ENCODE data around the gene TSPAN15.
A peak's percentile ranks its signal among the peaks of the same experiment; 100 is the strongest.

TSPAN15 gene

DNA sequence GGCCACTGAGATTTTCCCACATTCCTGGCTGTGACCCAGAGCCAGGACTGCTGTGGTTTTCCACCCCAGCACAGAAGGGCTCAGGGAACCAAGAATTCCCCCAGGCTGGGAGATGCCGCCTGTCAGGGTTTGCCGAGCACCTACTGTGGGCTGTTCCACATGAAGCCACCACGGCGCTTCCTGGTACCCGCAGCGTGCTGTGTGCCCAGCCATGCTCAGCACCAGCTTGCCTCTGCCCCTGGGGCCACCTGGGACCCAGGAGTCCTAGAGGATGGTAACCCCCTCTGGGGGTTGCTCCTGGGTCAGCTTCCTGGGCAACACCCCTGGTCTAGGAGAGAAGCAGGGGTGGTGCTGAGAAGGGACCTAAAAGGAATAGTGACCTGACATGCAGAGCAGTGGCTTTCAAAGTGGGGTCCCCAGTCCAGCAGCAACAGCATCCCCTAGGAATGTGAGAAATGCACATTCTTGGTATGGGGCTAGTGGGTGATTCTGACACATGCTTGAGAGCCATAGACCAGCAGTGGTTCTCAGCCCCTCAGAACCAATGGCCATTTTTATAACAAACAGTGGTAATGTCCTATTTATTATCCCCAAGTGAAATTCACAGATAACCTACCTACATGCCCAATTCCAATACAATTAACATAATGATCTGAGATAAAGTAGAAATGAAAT is 53.4 kb downstream of the TSPAN15 start:
- H3K27me3 ChIP-seq (ENCODE audit: control insufficient read depth, insufficient read depth, low read length): no peaks in the 10 kb centered on the region
- peaks cover 5% of the 10 kb centered on the region for H3K4me1 ChIP-seq (ENCODE audit: control insufficient read depth, insufficient read depth, low read length)
- no peaks in the 10 kb centered on the region for H3K36me3 ChIP-seq (ENCODE audit: control insufficient read depth, insufficient read depth, low read length)
- no peaks in the 10 kb centered on the region for H3K9me3 ChIP-seq (ENCODE audit: control insufficient read depth, insufficient read depth, low read length)
- H3K4me3 ChIP-seq (ENCODE audit: low read depth, low read length): no peak overlapping the region
- no peak overlapping the region for H3K9ac ChIP-seq (ENCODE audit: low read depth, low read length)

DNA sequence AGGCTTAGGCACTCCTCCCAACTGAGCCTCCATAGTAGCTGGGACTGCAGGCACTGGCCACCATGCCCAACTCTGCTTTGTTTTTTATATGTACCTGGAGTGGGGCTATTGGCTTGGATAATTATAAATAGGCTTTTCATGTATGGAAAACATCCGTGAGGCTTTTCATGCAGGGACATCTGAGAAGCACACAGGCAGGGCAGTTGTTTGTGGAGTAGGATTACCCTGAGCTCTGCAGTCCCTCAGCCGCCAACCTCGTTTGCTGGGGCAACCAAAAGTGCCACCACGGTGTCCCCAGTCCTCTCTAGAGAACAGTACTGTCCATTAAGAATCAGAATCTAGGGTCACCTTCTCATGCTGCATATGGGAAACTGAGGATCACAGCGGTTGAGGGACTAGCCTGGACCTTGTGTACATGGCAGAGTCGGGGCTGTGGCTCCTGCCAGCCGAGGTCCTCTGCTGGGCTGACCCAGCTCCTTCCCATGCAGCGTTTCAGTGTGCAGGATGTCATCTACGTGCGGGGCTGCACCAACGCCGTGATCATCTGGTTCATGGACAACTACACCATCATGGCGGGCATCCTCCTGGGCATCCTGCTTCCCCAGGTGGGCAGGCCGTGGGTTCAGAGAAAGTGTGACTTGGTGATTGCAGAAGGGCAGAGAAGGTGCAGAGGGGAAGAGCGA is 54.5 kb downstream of the TSPAN15 start:
- Histone ChIP-seq H3K9ac (ENCODE audit: low read depth, low read length) (no peak overlapping the region), H3K4me3 (ENCODE audit: low read depth, low read length) (no peak overlapping the region), H3K27me3 (ENCODE audit: control insufficient read depth, insufficient read depth, low read length) (no peaks in the 10 kb centered on the region), H3K36me3 (ENCODE audit: control insufficient read depth, insufficient read depth, low read length) (no peaks in the 10 kb centered on the region), H3K9me3 (ENCODE audit: control insufficient read depth, insufficient read depth, low read length) (no peaks in the 10 kb centered on the region), H3K4me1 (ENCODE audit: control insufficient read depth, insufficient read depth, low read length) (peaks cover 5% of the 10 kb centered on the region)

DNA sequence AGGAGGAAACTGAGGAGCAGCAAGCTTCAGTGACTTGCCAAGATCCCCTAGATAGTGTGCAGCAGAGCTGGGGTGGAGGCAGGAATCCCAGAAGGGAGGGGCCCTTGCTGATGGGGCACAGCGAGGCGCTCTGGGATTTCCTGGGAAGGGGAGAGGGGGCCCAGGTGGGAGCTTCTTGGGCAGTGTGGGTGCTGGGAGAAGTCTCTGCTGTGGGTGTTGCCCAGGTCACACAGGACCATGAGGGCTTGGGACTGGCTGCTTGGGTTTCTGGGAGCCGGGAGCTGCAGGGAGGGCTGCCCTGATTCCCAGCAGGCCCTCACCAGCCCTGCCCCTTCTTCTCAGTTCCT is 55.2 kb downstream of the TSPAN15 start:
- Histone ChIP-seq H3K9me3 (ENCODE audit: control insufficient read depth, insufficient read depth, low read length) (no peaks in the 10 kb centered on the region), H3K4me3 (ENCODE audit: low read depth, low read length) (no peak overlapping the region), H3K9ac (ENCODE audit: low read depth, low read length) (no peak overlapping the region), H3K27me3 (ENCODE audit: control insufficient read depth, insufficient read depth, low read length) (no peaks in the 10 kb centered on the region), H3K4me1 (ENCODE audit: control insufficient read depth, insufficient read depth, low read length) (peaks cover 5% of the 10 kb centered on the region), H3K36me3 (ENCODE audit: control insufficient read depth, insufficient read depth, low read length) (no peaks in the 10 kb centered on the region)

DNA sequence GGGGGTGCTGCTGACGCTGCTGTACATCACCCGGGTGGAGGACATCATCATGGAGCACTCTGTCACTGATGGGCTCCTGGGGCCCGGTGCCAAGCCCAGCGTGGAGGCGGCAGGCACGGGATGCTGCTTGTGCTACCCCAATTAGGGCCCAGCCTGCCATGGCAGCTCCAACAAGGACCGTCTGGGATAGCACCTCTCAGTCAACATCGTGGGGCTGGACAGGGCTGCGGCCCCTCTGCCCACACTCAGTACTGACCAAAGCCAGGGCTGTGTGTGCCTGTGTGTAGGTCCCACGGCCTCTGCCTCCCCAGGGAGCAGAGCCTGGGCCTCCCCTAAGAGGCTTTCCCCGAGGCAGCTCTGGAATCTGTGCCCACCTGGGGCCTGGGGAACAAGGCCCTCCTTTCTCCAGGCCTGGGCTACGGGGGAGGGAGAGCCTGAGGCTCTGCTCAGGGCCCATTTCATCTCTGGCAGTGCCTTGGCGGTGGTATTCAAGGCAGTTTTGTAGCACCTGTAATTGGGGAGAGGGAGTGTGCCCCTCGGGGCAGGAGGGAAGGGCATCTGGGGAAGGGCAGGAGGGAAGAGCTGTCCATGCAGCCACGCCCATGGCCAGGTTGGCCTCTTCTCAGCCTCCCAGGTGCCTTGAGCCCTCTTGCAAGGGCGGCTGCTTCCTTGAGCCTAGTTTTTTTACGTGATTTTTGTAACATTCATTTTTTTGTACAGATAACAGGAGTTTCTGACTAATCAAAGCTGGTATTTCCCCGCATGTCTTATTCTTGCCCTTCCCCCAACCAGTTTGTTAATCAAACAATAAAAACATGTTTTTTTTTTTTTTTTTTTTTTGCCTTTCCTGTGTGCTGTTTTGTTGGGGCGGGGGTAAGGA is 55.8 kb downstream of the TSPAN15 start:
- Histone ChIP-seq H3K4me1 (ENCODE audit: control insufficient read depth, insufficient read depth, low read length) (peaks cover 5% of the 10 kb centered on the region), H3K9ac (ENCODE audit: low read depth, low read length) (no peak overlapping the region), H3K4me3 (ENCODE audit: low read depth, low read length) (peak overlapping the region; percentile 18)

DNA sequence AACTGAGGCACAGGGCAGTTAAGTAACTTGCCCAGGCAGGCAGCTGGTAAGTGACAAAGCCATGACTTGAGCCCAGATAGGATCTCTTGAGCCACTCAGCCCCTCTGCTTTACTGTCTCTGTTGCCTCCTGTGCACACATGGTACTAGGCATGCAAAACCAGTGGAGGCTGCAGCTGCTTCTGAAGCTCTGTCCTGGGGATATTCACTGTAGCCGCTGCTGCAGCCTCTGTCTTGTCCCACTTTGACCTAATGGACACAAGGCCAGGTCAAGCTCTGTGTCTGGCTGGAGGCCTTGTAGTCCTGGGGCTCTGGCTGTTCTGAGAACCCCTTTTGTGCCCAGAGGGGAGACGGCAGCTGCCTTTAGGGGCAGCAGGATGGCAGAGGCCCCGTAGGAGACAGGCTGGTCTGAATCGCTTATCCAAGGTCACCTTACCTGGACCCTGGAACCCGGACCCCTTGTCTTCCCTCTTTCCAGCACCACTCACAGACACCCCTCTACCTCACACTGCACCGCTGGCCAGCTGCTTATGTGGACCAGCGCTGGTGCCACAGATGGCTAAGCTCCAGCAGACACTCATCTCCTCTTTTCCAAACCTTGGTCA is 57.6 kb downstream of the TSPAN15 start:
- no peaks in the 10 kb centered on the region for H3K9me3 ChIP-seq (ENCODE audit: control insufficient read depth, insufficient read depth, low read length)
- H3K4me1 ChIP-seq (ENCODE audit: control insufficient read depth, insufficient read depth, low read length): peaks cover 5% of the 10 kb centered on the region
- H3K4me3 ChIP-seq (ENCODE audit: low read depth, low read length): no peak overlapping the region
- no peaks in the 10 kb centered on the region for H3K27me3 ChIP-seq (ENCODE audit: control insufficient read depth, insufficient read depth, low read length)
- no peak overlapping the region for H3K9ac ChIP-seq (ENCODE audit: low read depth, low read length)
- no peaks in the 10 kb centered on the region for H3K36me3 ChIP-seq (ENCODE audit: control insufficient read depth, insufficient read depth, low read length)

More for the DNA sequence above, 55.8 kb downstream of the TSPAN15 start:
- no peaks in the 10 kb centered on the region for H3K36me3 ChIP-seq (ENCODE audit: control insufficient read depth, insufficient read depth, low read length)
- no peaks in the 10 kb centered on the region for H3K9me3 ChIP-seq (ENCODE audit: control insufficient read depth, insufficient read depth, low read length)
- no peaks in the 10 kb centered on the region for H3K27me3 ChIP-seq (ENCODE audit: control insufficient read depth, insufficient read depth, low read length)

DNA sequence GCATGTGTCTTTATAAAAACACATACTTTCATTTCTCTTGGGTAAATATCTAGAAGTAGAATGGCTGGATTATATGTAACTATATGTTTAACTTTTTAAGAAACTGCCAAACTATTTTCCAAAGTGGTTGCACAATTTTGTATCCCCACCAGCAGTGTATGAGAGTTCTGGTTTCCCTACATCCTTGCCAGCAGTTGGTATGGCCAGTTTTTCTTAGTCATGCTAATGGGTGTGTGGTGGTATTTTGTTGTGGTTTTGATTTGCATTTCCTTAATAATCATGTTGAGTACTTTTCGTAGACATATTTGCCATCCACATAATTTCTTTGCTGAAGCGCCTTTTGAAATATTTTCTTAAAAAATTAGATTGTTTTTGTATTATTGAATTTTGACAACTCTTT is 61.6 kb downstream of the TSPAN15 start:
- Histone ChIP-seq H3K9me3 (ENCODE audit: control insufficient read depth, insufficient read depth, low read length) (no peaks in the 10 kb centered on the region), H3K4me1 (ENCODE audit: control insufficient read depth, insufficient read depth, low read length) (peaks cover 2% of the 10 kb centered on the region), H3K9ac (ENCODE audit: low read depth, low read length) (no peak overlapping the region), H3K4me3 (ENCODE audit: low read depth, low read length) (no peak overlapping the region), H3K27me3 (ENCODE audit: control insufficient read depth, insufficient read depth, low read length) (peaks cover 4% of the 10 kb centered on the region), H3K36me3 (ENCODE audit: control insufficient read depth, insufficient read depth, low read length) (no peaks in the 10 kb centered on the region)

DNA sequence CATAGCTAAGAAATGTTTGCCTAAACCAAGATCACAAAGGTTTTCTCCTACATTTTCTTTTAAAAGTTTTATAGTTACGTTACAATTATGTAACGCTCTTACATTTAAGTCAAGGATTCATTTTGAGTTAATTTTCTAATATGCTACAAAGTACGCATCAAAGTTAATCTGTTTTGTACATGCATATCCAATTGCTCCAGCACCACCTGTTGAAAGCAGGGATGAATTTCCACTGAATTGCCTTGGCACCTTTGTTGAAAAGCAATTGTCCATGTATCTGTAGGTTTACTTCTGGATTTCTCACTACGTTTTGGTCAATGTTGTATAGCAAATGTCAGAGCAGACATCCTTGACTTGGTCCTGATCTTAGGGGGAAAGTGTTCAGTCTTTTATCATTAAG is 62.4 kb downstream of the TSPAN15 start:
- Histone ChIP-seq H3K36me3 (ENCODE audit: control insufficient read depth, insufficient read depth, low read length) (no peaks in the 10 kb centered on the region), H3K27me3 (ENCODE audit: control insufficient read depth, insufficient read depth, low read length) (peaks cover 4% of the 10 kb centered on the region), H3K9me3 (ENCODE audit: control insufficient read depth, insufficient read depth, low read length) (no peaks in the 10 kb centered on the region)

DNA sequence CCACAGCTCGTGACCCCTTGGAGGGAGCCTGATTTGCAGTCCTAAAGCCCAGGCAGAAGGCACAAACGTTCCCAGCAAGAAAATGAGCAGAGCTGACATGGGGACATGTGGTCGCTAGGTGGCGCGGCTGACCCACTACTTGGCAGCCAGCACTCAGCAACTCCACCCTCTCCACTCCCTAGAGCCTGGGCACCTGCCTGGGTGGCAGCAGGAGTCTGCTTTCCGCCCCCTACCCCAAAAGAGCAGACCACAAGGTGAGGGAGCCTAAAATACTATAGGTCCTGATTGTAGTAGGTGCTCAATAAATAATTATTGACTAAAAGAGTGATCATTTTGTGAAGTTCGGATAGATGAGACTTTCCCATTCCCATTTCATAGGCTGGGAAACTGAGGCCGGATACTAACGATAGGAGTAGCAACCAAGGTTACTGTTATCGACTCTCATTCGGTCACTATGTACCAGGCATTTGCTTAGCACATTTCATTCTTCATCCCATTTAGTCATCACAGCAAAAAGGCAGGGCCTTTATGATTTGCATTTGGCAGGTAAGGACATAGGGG is 64.5 kb downstream of the TSPAN15 start:
- Histone ChIP-seq H3K9ac (ENCODE audit: low read depth, low read length) (no peak overlapping the region), H3K9me3 (ENCODE audit: control insufficient read depth, insufficient read depth, low read length) (no peaks in the 10 kb centered on the region), H3K36me3 (ENCODE audit: control insufficient read depth, insufficient read depth, low read length) (no peaks in the 10 kb centered on the region), H3K27me3 (ENCODE audit: control insufficient read depth, insufficient read depth, low read length) (peaks cover 4% of the 10 kb centered on the region), H3K4me1 (ENCODE audit: control insufficient read depth, insufficient read depth, low read length) (peaks cover 2% of the 10 kb centered on the region), H3K4me3 (ENCODE audit: low read depth, low read length) (no peak overlapping the region)

More for the DNA sequence above, 62.4 kb downstream of the TSPAN15 start:
- Histone ChIP-seq H3K9ac (ENCODE audit: low read depth, low read length) (no peak overlapping the region), H3K4me3 (ENCODE audit: low read depth, low read length) (no peak overlapping the region), H3K4me1 (ENCODE audit: control insufficient read depth, insufficient read depth, low read length) (peaks cover 2% of the 10 kb centered on the region)

DNA sequence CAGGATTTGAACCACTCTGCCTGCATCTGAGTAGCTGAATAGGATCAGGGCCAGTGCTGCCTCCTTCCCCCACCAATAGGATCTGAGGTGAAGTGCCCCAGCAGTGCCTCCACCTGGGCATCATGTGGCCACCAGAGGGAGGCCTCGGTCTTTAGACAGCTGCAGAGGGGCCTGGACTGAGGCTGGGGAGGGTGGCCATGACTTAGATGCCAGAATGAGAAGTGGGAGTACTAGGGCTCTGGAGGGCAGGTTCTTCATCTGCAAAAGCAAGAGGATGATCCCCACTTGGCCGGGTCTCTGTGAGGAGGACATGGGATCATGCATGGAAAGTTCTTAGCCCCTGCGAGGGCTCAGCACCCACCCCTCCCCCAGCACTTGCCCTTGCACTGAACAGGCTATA is 65.1 kb downstream of the TSPAN15 start:
- no peaks in the 10 kb centered on the region for H3K36me3 ChIP-seq (ENCODE audit: control insufficient read depth, insufficient read depth, low read length)
- H3K4me3 ChIP-seq (ENCODE audit: low read depth, low read length): no peak overlapping the region
- no peak overlapping the region for H3K9ac ChIP-seq (ENCODE audit: low read depth, low read length)
- peaks cover 4% of the 10 kb centered on the region for H3K27me3 ChIP-seq (ENCODE audit: control insufficient read depth, insufficient read depth, low read length)
- H3K9me3 ChIP-seq (ENCODE audit: control insufficient read depth, insufficient read depth, low read length): no peaks in the 10 kb centered on the region
- H3K4me1 ChIP-seq (ENCODE audit: control insufficient read depth, insufficient read depth, low read length): peaks cover 2% of the 10 kb centered on the region

DNA sequence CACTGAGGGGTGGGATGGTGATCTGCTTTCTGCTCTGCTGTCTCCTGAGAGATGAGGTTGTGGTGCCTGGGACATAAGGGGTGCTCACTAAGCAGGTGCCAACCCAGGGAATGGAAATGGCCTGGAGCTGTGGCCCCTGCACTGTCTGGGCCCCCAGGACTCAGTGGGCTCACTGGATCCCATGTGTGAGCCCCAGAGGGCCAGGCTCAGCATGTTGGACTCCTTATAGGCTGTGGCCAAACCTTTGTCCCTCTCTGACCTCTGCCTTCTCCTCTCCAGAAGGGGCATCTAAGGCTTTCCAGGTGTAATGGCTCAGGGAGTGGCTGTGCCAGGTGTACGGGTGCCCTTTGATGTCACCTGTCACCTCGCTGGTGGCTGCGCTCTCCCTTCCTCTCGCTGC is 65.5 kb downstream of the TSPAN15 start:
- no peaks in the 10 kb centered on the region for H3K9me3 ChIP-seq (ENCODE audit: control insufficient read depth, insufficient read depth, low read length)
- H3K4me1 ChIP-seq (ENCODE audit: control insufficient read depth, insufficient read depth, low read length): peaks cover 2% of the 10 kb centered on the region
- no peak overlapping the region for H3K4me3 ChIP-seq (ENCODE audit: low read depth, low read length)
- no peaks in the 10 kb centered on the region for H3K36me3 ChIP-seq (ENCODE audit: control insufficient read depth, insufficient read depth, low read length)
- no peak overlapping the region for H3K9ac ChIP-seq (ENCODE audit: low read depth, low read length)
- H3K27me3 ChIP-seq (ENCODE audit: control insufficient read depth, insufficient read depth, low read length): peaks cover 4% of the 10 kb centered on the region

DNA sequence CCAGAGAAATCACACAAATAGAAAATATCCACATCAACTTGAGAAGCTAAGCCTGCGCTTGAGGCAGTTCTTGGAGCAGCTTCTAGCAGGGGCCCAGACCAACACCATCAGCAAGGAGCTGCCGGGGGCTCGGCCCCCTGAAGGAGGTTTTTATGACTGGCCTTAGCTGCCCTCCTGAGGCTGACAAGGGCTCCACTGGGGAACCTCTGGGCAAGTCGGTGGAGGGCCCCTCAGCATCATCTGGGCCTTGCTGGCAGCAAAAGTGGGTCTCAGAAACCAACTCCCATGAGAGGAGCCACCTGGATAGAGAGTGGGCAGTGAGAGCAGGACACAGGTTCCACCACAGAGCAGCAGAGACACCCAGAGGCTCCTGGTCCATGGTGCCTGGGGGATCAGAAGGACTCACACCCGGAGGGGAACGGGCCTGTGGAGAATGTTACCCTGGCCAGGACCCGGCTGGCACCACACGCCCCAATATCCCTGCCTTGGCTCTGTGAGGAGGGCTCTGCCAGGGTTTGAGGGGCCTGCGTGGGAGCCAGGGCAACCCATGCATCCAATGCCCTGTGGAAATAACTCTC is 66.1 kb downstream of the TSPAN15 start:
- Histone ChIP-seq H3K4me1 (ENCODE audit: control insufficient read depth, insufficient read depth, low read length) (peaks cover 2% of the 10 kb centered on the region), H3K4me3 (ENCODE audit: low read depth, low read length) (no peak overlapping the region)

More for the DNA sequence above, 66.1 kb downstream of the TSPAN15 start:
- Histone ChIP-seq H3K36me3 (ENCODE audit: control insufficient read depth, insufficient read depth, low read length) (no peaks in the 10 kb centered on the region), H3K9ac (ENCODE audit: low read depth, low read length) (no peak overlapping the region), H3K9me3 (ENCODE audit: control insufficient read depth, insufficient read depth, low read length) (no peaks in the 10 kb centered on the region), H3K27me3 (ENCODE audit: control insufficient read depth, insufficient read depth, low read length) (peaks cover 4% of the 10 kb centered on the region)

Measured in iPS-15b (cell line).